ENCODE data around the gene PTPN1.

DNA sequence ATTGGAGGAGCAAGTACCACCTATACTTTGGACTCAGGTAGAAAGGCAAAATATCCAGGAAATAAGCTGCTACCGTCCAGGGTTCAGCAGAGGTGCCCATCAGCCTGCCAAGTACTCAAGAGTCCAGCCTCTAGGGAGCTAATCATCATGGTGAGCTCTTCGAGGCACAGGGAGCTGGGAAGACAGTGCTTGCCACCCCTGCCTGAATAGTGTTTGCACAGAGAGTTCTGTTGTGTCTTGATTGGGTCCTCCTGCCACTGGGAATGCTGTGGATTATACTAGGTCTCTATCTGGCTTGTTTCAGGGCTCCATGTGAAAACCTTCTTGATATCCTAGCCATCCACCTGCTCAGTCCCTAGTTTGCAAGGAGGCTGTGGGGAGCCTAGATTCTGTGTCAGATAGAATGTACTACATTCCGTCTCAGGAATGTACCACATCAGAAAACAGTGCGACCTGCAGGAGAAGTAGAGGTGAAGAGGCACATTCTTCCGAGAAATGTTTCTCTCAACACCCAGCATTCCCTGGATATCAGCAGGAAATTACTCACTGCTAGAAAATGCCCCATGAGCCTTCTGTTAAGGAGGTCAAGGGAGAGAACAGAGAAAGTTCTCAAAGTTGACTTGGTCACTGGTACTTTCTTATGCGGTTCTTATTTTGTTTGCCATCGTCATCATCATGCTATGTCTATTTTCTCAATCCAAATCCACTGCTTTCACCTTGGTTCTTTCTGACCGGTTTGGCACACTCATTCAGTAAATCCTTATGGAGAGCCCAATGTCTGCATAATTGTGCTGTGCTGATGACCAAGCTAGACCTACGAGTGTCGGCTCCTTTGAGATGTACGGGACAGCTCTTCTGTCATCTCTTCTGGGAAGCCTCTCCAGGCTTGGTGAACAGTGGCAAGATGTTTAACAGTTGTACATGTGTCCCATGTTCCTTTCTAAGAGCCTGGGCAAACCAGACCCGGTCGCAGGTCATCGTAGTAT lies 30.7 kb downstream of the PTPN1 start:
- TF ChIP-seq EP300 (IDR thresholded peaks at IDR 0.05): peak in 1 of 2 donors; percentile 65
- TF ChIP-seq, protein P1, sequence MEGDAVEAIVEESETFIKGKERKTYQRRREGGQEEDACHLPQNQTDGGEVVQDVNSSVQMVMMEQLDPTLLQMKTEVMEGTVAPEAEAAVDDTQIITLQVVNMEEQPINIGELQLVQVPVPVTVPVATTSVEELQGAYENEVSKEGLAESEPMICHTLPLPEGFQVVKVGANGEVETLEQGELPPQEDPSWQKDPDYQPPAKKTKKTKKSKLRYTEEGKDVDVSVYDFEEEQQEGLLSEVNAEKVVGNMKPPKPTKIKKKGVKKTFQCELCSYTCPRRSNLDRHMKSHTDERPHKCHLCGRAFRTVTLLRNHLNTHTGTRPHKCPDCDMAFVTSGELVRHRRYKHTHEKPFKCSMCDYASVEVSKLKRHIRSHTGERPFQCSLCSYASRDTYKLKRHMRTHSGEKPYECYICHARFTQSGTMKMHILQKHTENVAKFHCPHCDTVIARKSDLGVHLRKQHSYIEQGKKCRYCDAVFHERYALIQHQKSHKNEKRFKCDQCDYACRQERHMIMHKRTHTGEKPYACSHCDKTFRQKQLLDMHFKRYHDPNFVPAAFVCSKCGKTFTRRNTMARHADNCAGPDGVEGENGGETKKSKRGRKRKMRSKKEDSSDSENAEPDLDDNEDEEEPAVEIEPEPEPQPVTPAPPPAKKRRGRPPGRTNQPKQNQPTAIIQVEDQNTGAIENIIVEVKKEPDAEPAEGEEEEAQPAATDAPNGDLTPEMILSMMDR (IDR thresholded peaks at IDR 0.05): no peak
